ENCODE measurements around the gene FHOD3. TPM values are rescaled to one million over a fixed set of nuclear protein-coding genes. Genes with fewer than 3 reads are reported as not detected.

FHOD3 gene
- total and polyA plus RNA-seq, 9 of the 15 experiments (the other 6 are each of a cell fraction or from before 2014, with no cell fraction given): 0.11 TPM; not detected in 8

GRCh38 chr18:36387310-36387709 lies 89.8 kb downstream of the FHOD3 start:
- no peak overlapping the region for H2AFZ ChIP-seq (ENCODE audit: low read depth, low read length)
- 1% methylated on average over 3 of the region's 3 CpGs for WGBS (ENCODE audit: insufficient coverage, low coverage, missing lambda C conversion rate)
- no peak overlapping the region for H3K9ac ChIP-seq (ENCODE audit: insufficient read depth in 1 of 2, low read depth in 2 of 2, low read length in 2 of 2)
- H3K9me3 ChIP-seq (replicated peaks; ENCODE audit: control insufficient read depth, insufficient read depth, low read depth, low read length): no peaks in the 10 kb centered on the region
- CTCF ChIA-PET (ENCODE audit: low intra/inter-chr PET ratio): no interaction called here
- no peak overlapping the region for H3K27ac ChIP-seq (ENCODE audit: extremely low read depth, low read depth, low read length)
- TF ChIP-seq ZNF449 (CRISPR knock-in tag; IDR thresholded peaks at IDR 0.05) (no peak), HSF4 (CRISPR knock-in tag; IDR thresholded peaks at IDR 0.05; ENCODE audit: borderline replicate concordance) (no peak), CGGBP1 (CRISPR knock-in tag; IDR thresholded peaks at IDR 0.05) (no peak), ZNF696 (CRISPR knock-in tag; conservative IDR thresholded peaks at IDR 0.05) (no peak), GATA2 (CRISPR knock-in tag; IDR thresholded peaks at IDR 0.05) (no peak), ETV5 (CRISPR knock-in tag; IDR thresholded peaks at IDR 0.05; ENCODE audit: low read depth) (no peak), ZNF445 (CRISPR knock-in tag; IDR thresholded peaks at IDR 0.05; ENCODE audit: low read depth) (no peak), RBM34 (IDR thresholded peaks at IDR 0.05; ENCODE audit: borderline replicate concordance, insufficient read depth, low read length) (no peak), YY1 (IDR thresholded peaks at IDR 0.05; ENCODE audit: borderline replicate concordance in 1 of 3, control insufficient read depth in 1 of 3, extremely low read depth in 1 of 3, insufficient read depth in 3 of 3, insufficient read length in 1 of 3, insufficient replicate concordance in 2 of 3, low read depth in 1 of 3, low read length in 2 of 3) (no peak)
- TF ChIP-seq, protein P1, sequence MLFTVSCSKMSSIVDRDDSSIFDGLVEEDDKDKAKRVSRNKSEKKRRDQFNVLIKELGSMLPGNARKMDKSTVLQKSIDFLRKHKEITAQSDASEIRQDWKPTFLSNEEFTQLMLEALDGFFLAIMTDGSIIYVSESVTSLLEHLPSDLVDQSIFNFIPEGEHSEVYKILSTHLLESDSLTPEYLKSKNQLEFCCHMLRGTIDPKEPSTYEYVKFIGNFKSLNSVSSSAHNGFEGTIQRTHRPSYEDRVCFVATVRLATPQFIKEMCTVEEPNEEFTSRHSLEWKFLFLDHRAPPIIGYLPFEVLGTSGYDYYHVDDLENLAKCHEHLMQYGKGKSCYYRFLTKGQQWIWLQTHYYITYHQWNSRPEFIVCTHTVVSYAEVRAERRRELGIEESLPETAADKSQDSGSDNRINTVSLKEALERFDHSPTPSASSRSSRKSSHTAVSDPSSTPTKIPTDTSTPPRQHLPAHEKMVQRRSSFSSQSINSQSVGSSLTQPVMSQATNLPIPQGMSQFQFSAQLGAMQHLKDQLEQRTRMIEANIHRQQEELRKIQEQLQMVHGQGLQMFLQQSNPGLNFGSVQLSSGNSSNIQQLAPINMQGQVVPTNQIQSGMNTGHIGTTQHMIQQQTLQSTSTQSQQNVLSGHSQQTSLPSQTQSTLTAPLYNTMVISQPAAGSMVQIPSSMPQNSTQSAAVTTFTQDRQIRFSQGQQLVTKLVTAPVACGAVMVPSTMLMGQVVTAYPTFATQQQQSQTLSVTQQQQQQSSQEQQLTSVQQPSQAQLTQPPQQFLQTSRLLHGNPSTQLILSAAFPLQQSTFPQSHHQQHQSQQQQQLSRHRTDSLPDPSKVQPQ (CRISPR knock-in tag; IDR thresholded peaks at IDR 0.05; ENCODE audit: borderline replicate concordance): no peak
- TF ChIP-seq, protein P2, sequence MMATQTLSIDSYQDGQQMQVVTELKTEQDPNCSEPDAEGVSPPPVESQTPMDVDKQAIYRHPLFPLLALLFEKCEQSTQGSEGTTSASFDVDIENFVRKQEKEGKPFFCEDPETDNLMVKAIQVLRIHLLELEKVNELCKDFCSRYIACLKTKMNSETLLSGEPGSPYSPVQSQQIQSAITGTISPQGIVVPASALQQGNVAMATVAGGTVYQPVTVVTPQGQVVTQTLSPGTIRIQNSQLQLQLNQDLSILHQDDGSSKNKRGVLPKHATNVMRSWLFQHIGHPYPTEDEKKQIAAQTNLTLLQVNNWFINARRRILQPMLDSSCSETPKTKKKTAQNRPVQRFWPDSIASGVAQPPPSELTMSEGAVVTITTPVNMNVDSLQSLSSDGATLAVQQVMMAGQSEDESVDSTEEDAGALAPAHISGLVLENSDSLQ (IDR thresholded peaks at IDR 0.05): no peak
- TF ChIP-seq, protein P3, sequence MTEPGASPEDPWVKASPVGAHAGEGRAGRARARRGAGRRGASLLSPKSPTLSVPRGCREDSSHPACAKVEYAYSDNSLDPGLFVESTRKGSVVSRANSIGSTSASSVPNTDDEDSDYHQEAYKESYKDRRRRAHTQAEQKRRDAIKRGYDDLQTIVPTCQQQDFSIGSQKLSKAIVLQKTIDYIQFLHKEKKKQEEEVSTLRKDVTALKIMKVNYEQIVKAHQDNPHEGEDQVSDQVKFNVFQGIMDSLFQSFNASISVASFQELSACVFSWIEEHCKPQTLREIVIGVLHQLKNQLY (CRISPR knock-in tag; conservative IDR thresholded peaks at IDR 0.05): no peak
- intact Hi-C loops (cut with micrococcal nuclease): no loop called here
- H3K4me1 ChIP-seq (replicated peaks in 1 of 2; ENCODE audit: control insufficient read depth in 2 of 2, insufficient read depth in 2 of 2, low read length in 2 of 2): no peaks in the 10 kb centered on the region
- ATAC-seq: no peak
- H3K9me1 ChIP-seq (ENCODE audit: control insufficient read depth, insufficient read depth, low read length): no peaks in the 10 kb centered on the region
- H3K4me2 ChIP-seq (ENCODE audit: insufficient read depth, low read length): no peak overlapping the region
- FAIRE-seq: no peak
- no peak for DNase-seq (ENCODE audit: extremely low read depth in 1 of 4, low spot score in 3 of 4)
- H3K4me3 ChIP-seq: no peak overlapping the region
- no TSS peak for BruUV-seq (replicated peaks)
- no peaks in the 10 kb centered on the region for H3K36me3 ChIP-seq (ENCODE audit: control insufficient read depth, insufficient read depth, low read length)
- H3K79me2 ChIP-seq (ENCODE audit: control insufficient read depth, insufficient read depth, low read length): no peaks in the 10 kb centered on the region
- in situ Hi-C loops (cut with MboI): no loop called here
- peaks cover 0 to 5% of the 10 kb centered on the region in 2 experiments; a peak in 1 of 5 replicates for H3K27me3 ChIP-seq (ENCODE audit: control insufficient read depth in 2 of 2, insufficient read depth in 2 of 2, low read length in 2 of 2)
- POLR2A ChIA-PET: no interaction called here
- no peaks in the 10 kb centered on the region for H4K20me1 ChIP-seq (replicated peaks; ENCODE audit: control insufficient read depth, insufficient read depth, low read length)

Measured in K562 (cell line).